Cardiac muscle cell (in vitro differentiated cells and primary cell): Measurements from ENCODE around the gene CEMIP. TPM values are rescaled to one million over a fixed set of nuclear protein-coding genes. Genes with fewer than 3 reads are reported as not detected.

Source experiments
- DNase-seq, 2 donors: peaks; one replicate each; pipeline versions ENCODE4 v3.0.0 to v3.0.0-alpha.2; 2010 to 2017; ENCODE audit warnings: low read depth in 1 of 2, low spot score in 1 of 2
- H3K27ac ChIP-seq: fragments of 200-600 bp; sonication (generic); 2 replicates; pipeline ENCODE4 v1.5.1; 2016
- H3K27me3 ChIP-seq: fragments of 200-600 bp; sonication (generic); 2 replicates; pipeline ENCODE4 v1.6.0; 2016; ENCODE audit warnings: control low read depth
- H3K36me3 ChIP-seq: fragments of 200-600 bp; sonication (generic); 2 replicates; pipeline ENCODE4 v1.5.1; 2016; ENCODE audit warnings: control low read depth
- H3K4me1 ChIP-seq: fragments of 200-600 bp; sonication (generic); 2 replicates; pipeline ENCODE4 v1.8.1; 2017; ENCODE audit warnings: low read depth, mild to moderate bottlenecking, mixed run types
- H3K4me3 ChIP-seq: fragments of 200-600 bp; sonication (generic); 2 replicates; pipeline ENCODE4 v1.5.1; 2016; ENCODE audit warnings: mild to moderate bottlenecking
- H3K9me3 ChIP-seq: fragments of 200-600 bp; sonication (generic); 2 replicates; pipeline ENCODE4 v1.5.1; 2017; ENCODE audit warnings: low read depth, mild to moderate bottlenecking, control low read depth
- CTCF ChIP-seq: IDR thresholded peaks from 2 replicates; pipeline ENCODE4 v1.5.1; 2012; ENCODE audit warnings: low read depth, mild to moderate bottlenecking, low read length
- polyA plus RNA-seq: library from polyadenylated mRNA; unstranded; fragments of >200 nt; fragmentation: Nextera tagmentation; extraction: Ambion mirVana; gene quantifications from 2 replicates; pipeline ENCODE4 v1.2.1, GENCODE V29; 2016
- total RNA-seq: library from RNA; depleted of rRNA; stranded (reverse); fragments of >200 nt; gene quantifications from 2 replicates; pipeline ENCODE4 v1.2.3, GENCODE V29; 2016

Gene CEMIP
- total and polyA plus RNA-seq, 2 experiments from 2014 or later = 0.12 to 1.9 TPM

GRCh38 chr15:80850941-80851451, 71.8 kb downstream of the CEMIP start:
- TF ChIP-seq CTCF = no peak

GRCh38 chr15:80852676-80853075, 73.5 kb downstream of the CEMIP start:
- Histone ChIP-seq H3K4me1 (no peaks in the 10 kb centered on the region), H3K9me3 (no peaks in the 10 kb centered on the region), H3K4me3 (no peak overlapping the region), H3K27ac (no peak overlapping the region), H3K36me3 (no peaks in the 10 kb centered on the region), H3K27me3 (no peaks in the 10 kb centered on the region)
- no peak for TF ChIP-seq CTCF
- no peak for DNase-seq

More at GRCh38 chr15:80850941-80851451, 71.8 kb downstream of the CEMIP start:
- Histone ChIP-seq H3K4me3 (no peak overlapping the region), H3K36me3 (no peaks in the 10 kb centered on the region), H3K27me3 (no peaks in the 10 kb centered on the region), H3K27ac (no peak overlapping the region), H3K9me3 (no peaks in the 10 kb centered on the region), H3K4me1 (no peaks in the 10 kb centered on the region)
- DNase-seq = no peak

- Histone ChIP-seq H3K4me1 (no peaks in the 10 kb centered on the region), H3K4me3 (no peak overlapping the region), H3K36me3 (no peaks in the 10 kb centered on the region), H3K9me3 (no peaks in the 10 kb centered on the region), H3K27ac (no peak overlapping the region), H3K27me3 (no peaks in the 10 kb centered on the region)
- no peak for TF ChIP-seq CTCF
- peak in 1 of 2 donors; percentile 19 for DNase-seq
Observed at GRCh38 chr15:80854104-80854503, 74.9 kb downstream of the CEMIP start.

- H3K9me3 ChIP-seq = no peaks in the 10 kb centered on the region
- H3K27me3 ChIP-seq = no peaks in the 10 kb centered on the region
- no peak for DNase-seq
- H3K27ac ChIP-seq = no peak overlapping the region
- no peaks in the 10 kb centered on the region for H3K4me1 ChIP-seq
- no peaks in the 10 kb centered on the region for H3K36me3 ChIP-seq
- H3K4me3 ChIP-seq = no peak overlapping the region
- no peak for TF ChIP-seq CTCF
Observed at GRCh38 chr15:80855206-80855605, 76.0 kb downstream of the CEMIP start.

- no peaks in the 10 kb centered on the region for H3K36me3 ChIP-seq
- peak; percentile 23 for TF ChIP-seq CTCF
- H3K4me1 ChIP-seq = no peaks in the 10 kb centered on the region
- H3K27me3 ChIP-seq = no peaks in the 10 kb centered on the region
- H3K27ac ChIP-seq = no peak overlapping the region
- no peaks in the 10 kb centered on the region for H3K9me3 ChIP-seq
- DNase-seq = no peak
- H3K4me3 ChIP-seq = no peak overlapping the region
Observed at GRCh38 chr15:80856400-80856799, 77.2 kb downstream of the CEMIP start.
